ENCODE measurements around the gene TCF21.
A peak's percentile ranks its signal among the peaks of the same experiment; 100 is the strongest.
"Not testable (repeated sequence)": the region's sequence is repeated elsewhere in the genome, so short reads cannot be mapped to it uniquely, and the experiment has no call there.

The TCF21 gene

GRCh38 chr6:133919362-133919761 lies 30.4 kb downstream of the TCF21 start:
- DNase-seq (ENCODE audit: low read depth), result no peak
- TF ChIP-seq CTCF (IDR thresholded peaks at IDR 0.05; ENCODE audit: insufficient read depth, low read depth, low read length, missing control alignments), result no peak
- H3K4me3 ChIP-seq (ENCODE audit: low read length), result no peak overlapping the region

- no peak overlapping the region for H3K4me3 ChIP-seq (ENCODE audit: low read length)
- peak; percentile 81 for DNase-seq (ENCODE audit: low read depth)
- peak; percentile 94 for TF ChIP-seq CTCF (IDR thresholded peaks at IDR 0.05; ENCODE audit: insufficient read depth, low read depth, low read length, missing control alignments)
Observed at GRCh38 chr6:133921249-133921859, 32.4 kb downstream of the TCF21 start.

- DNase-seq (ENCODE audit: low read depth), result peak; percentile 84
- no peak overlapping the region for H3K4me3 ChIP-seq (ENCODE audit: low read length)
- peak; percentile 87 for TF ChIP-seq CTCF (IDR thresholded peaks at IDR 0.05; ENCODE audit: insufficient read depth, low read depth, low read length, missing control alignments)
Observed at GRCh38 chr6:133923938-133924593, 35.2 kb downstream of the TCF21 start.

- DNase-seq (ENCODE audit: low read depth); H3K4me3 ChIP-seq (ENCODE audit: low read length): not testable (repeated sequence)
Observed at GRCh38 chr6:133931221-133931620, 42.3 kb downstream of the TCF21 start.

- H3K4me3 ChIP-seq (ENCODE audit: low read length); DNase-seq (ENCODE audit: low read depth): not testable (repeated sequence)
Observed at GRCh38 chr6:133936352-133936751, 47.4 kb downstream of the TCF21 start.

- no peak for TF ChIP-seq CTCF (IDR thresholded peaks at IDR 0.05; ENCODE audit: insufficient read depth, low read depth, low read length, missing control alignments)
- no peak for DNase-seq (ENCODE audit: low read depth)
- H3K4me3 ChIP-seq (ENCODE audit: low read length), result no peak overlapping the region
Observed at GRCh38 chr6:133937909-133938308, 49.0 kb downstream of the TCF21 start.

- no peak for TF ChIP-seq CTCF (IDR thresholded peaks at IDR 0.05; ENCODE audit: insufficient read depth, low read depth, low read length, missing control alignments)
- H3K4me3 ChIP-seq (ENCODE audit: low read length), result no peak overlapping the region
- no peak for DNase-seq (ENCODE audit: low read depth)
Observed at GRCh38 chr6:133938533-133938932, 49.6 kb downstream of the TCF21 start.
